ENCODE measurements around the gene RPTN.
A peak's percentile ranks its signal among the peaks of the same experiment; 100 is the strongest.

Gene RPTN

GRCh38 chr1:152110365-152110859 lies 48.6 kb downstream of the RPTN start:
- peak; percentile 31 for DNase-seq

- DNase-seq, result no peak
Observed at GRCh38 chr1:152109998-152110294, 49.1 kb downstream of the RPTN start.

DNA sequence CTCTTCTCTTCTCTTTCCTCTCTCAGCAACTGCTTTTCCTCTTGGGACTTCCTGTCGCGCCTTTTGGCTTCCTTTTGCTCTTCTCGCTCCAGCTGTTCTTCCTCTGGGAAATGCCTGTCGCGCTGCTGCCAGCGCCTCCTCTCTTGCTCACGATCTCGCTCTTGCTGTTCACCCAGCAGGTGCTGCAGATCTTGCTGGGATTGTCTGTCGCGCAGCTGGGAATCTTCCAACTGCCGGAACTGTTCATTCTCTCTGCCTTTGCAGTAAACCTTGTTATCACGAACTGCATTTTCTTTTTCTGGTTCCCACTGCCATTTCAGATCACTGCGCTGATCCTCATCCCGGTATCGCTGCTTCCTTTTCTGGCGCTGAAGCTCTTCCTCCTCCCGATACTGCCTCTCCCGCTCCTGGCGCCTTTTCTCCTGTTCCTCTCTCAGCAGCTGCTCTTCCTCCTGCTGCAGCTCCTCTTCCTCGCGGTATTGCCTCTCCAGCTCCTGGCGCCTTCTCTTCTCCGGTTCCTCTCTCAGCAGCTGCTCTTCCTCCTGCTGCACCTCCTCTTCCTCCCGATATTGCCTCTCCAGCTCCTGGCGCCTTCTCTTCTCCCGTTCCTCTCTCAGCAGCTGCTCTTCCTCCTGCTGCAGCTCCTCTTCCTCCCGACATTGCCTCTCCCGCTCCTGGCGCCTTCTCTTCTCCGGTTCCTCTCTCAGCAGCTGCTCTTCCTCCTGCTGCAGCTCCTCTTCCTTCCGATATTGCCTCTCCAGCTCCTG lies 49.6 kb downstream of the RPTN start:
- DNase-seq, result no peak

GRCh38 chr1:152108882-152109222 lies 50.2 kb downstream of the RPTN start:
- DNase-seq, result no peak

GRCh38 chr1:152107984-152108881 lies 50.8 kb downstream of the RPTN start:
- DNase-seq, result peak; percentile 32

DNA sequence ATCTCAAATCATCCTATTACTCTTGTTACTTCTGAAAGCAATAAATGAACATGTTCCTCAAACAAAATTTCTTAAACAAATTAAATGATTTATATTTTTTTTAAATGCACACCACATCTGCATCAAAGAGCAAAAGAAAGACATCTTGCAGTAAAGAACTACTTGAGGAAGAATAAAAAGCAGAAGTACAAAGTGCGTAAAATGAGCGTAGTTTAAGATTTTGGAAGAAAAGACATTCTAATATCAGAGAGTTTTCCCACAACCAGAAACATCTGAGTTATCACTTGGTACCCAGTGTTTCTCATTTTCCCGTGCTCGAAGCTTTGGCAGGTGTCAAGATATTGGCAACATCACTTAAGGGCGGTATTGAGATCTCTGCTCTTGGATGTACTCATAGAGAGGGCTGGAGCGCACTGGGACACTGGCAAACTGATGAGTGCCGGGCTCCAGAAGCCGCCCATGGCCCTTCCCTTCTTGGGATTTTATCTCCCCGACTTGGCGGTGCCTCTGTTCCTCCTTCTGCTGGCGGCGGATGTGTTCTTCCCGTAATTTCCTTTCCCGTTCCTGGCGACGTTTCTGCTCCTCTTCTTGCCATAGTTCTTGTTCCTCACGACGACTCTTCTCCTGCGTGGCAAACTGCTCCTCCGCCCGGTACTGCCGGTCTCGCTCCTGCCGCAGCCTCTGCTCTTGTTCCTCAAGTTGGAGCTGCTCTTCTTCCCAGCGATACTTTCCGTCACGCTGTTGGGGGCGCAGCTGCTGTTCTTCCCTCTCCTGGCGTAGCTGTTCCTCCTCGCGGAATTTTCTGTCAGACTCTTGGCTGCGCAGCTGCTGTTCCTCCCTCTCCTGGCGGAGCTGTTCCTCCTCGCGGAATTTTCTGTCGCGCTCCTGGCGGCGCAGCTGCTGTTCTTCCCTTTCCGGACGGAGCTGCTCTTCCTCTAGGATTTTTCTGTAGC lies 51.7 kb downstream of the RPTN start:
- DNase-seq, result no peak

DNA sequence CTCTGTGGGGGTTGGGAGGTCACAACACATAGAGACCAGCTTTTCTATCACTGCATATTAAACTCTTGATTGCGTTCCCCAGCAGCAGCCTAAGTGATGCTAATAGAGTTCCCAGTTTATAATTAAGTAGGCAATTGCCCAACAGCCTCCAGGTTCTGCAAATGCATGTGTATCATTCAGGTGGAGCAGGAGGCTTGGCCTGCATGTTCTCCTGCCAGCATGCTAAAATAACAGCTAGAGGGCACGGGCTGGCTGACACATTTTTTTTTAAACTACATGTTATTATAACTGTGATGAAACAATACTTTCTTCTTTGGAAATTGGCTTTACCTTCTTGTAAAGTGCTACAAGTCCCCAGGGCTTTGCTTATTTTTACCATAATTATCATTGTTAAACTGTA lies 54.2 kb downstream of the RPTN start:
- DNase-seq, result no peak
